Stimulated activated CD8-positive, alpha-beta memory T cell treated with anti-CD3 and anti-CD28 coated beads, Interleukin-15, amount 100 ng/mL, for 48 hours (primary cell): ENCODE results near the gene KLHL13.
"Not testable (repeated sequence)": the region's sequence is repeated elsewhere in the genome, so short reads cannot be mapped to it uniquely, and the experiment has no call there.

ENCODE experiments used
- DNase-seq, 2 donors: peaks; one replicate each; pipeline ENCODE4 v3.0.0-alpha.2; 2020; ENCODE audit warnings: low read depth in 2 of 2

Gene KLHL13, protein sequence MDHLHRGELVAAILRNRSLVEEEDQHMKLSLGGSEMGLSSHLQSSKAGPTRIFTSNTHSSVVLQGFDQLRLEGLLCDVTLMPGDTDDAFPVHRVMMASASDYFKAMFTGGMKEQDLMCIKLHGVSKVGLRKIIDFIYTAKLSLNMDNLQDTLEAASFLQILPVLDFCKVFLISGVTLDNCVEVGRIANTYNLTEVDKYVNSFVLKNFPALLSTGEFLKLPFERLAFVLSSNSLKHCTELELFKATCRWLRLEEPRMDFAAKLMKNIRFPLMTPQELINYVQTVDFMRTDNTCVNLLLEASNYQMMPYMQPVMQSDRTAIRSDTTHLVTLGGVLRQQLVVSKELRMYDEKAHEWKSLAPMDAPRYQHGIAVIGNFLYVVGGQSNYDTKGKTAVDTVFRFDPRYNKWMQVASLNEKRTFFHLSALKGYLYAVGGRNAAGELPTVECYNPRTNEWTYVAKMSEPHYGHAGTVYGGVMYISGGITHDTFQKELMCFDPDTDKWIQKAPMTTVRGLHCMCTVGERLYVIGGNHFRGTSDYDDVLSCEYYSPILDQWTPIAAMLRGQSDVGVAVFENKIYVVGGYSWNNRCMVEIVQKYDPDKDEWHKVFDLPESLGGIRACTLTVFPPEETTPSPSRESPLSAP

DNA sequence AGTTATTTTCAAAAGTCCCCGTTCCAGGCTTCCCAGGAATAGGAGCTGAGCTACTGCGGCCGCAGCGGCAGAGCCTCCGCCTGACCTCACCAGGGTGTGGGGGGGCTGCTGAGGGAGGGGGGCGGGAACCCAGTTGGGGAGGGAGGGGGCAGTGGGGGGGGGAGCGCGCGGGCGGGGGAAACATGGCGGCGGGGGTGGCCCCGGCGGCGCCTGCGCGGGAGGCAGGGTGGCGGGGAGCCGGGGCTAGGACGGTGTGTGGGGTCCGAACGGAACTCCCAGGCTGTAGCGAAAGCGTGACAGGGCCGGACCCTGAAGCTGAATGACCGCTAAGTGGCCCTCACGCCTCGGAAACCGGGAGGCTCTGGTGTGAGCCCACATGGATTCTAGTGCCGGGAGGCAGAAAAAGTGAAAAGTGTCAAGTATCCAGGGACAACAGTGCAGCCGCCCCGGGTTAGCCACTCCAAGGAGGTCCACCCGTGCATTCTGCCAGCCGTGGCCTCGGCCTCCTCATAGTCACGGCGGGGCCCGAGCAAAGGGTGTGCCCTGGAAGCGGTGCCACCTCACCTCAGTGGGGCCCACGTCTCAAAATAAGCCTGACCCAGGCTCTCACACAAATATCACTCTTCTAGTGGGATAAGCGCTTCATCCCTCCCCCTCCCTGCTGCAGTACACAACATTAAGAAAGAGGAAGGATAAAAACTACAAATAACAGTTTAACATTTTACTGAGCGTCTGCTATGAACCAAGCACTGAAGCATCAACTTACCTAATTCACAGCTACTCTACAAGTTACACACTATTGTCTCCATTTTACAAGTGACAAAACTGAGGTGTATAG is at the start of gene KLHL13:
Gene KLHL13, minus strand, starts transcription at position 98 of the 838 bp plus-strand sequence. CDS start 88,337 bp downstream, outside the sequence.
- no peak for DNase-seq

- no peak for DNase-seq
These were observed 47.5 kb upstream of the KLHL13 start for GRCh38 chrX:118164138-118164537.

GRCh38 chrX:118156953-118157608 is 40.5 kb upstream of the KLHL13 start:
- no peak for DNase-seq

DNA sequence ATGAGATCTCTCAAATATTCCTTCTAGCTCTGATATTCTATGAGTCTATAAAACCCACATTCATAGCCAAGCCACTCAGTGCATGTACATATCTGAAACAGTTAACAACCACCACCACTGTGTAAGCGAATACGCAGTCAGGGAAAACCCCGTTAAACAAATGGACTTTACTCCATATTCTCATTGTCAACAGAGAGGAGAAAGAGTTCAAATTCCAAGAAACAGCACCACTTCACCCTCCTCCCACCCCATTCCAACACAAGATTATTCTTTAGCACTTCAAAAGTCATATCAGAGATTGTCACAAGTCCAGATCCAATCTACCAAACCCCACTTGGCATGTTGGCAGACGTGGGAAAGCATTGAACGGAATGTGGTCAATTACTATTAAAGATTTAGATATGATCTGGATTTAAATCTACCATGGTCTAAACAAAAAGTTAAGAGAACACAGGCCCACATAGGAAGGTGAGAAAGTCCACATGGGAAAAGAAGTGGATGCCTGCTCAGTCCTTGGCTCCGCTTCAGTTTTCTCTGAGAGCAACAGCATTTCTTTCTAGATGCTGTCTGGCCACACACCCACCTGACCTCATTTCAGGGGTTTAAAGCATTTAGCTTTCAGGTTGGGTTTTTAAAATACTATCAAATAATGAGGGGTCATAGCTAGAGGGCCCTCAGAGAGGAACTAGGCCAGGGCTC is 39.8 kb upstream of the KLHL13 start:
- DNase-seq = no peak

DNA sequence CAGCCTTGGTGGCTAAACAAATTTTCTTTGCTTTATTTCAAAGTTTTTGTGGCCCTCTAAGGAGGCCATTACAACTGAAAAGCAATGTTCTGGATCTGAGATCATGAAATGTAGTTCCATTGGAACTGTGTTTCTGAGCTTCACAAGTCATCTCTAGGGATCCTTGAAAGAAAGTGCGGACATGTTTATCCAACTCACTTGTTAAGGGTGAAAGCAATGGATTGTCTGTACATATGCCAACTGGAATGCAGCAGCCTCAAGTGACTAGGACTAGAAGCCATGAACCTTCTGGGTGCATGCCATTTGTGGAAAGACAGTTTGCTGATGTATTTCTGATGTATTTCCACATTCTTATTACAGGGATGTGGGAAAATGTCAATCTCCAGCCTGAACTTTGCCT is 36.7 kb upstream of the KLHL13 start:
- no peak for DNase-seq

DNA sequence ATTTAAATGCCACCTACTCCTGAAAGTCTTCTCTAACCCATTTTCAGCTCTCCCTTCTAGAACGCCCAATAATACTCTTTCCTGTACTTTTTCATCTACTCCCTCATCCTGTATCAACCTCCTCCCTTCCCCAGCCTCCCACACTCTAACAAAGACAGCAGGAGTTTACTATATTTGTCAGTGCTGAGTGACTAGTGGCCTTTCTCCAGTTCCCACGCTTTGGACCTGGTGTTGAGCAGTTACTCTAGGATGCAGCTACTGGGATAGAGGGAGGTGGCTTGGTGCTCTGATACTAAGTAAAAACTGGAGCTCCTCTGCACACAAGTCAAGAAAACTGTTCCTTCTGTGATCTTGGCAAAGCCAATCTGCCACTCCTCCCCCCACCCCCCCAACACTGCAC is 36.1 kb upstream of the KLHL13 start:
- DNase-seq = no peak

DNA sequence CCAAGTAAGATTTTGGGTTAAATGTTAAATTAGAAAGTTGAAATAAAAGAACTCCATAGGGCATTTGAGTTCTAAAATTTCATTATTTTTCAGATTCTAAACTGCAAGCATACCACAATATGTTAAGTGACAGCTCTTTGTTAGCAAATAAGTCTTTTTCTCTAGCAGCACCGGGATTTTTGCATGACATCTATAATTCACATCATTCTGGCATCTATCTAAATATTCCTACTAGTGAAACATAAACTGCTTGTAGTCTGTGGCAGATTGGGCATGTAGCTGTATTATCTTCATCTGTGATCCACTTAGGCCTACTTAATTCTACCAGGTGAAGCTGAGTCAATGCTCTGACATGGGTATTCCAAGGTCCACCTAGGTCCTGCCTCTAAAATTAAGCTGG is 32.1 kb upstream of the KLHL13 start:
- no peak for DNase-seq

DNA sequence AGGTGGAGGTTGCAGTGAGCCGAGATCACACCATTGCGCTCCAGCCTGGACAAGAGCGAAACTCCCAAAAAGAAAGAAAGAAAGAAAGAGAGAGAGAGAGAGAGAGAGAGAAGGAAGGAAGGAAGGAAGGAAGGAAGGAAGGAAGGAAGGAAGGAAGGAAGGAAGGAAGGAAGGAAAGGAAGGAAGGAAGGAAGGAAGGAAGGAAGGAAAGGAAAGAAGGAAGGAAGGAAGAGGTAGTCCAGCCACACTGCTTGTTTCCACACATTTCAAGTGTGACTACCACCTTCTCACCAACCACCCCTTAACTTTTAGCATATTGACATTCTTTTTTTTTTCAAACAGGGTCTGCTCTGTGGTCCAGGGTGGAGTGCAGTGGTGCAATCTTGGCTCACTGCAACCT is 31.2 kb upstream of the KLHL13 start:
- DNase-seq = not testable (repeated sequence)

DNA sequence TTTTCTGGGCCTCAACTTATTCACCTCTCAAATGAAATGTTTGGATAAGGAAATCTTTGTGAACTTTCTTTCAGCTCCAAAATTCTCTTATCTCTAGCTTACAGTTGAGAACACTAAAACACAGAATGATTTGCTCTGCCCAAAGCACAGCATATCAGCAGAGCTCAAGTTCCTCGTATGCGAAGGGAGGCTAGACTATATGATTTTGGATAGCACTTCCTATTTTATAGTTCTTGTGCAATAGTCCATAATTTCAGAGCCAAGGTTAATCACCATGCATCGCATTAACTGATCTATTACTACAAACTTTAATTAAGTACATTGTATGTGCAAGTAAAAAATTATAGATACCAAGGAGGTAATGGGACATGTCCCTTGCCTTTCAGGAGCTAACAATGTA is 27.0 kb upstream of the KLHL13 start:
- DNase-seq = no peak

DNA sequence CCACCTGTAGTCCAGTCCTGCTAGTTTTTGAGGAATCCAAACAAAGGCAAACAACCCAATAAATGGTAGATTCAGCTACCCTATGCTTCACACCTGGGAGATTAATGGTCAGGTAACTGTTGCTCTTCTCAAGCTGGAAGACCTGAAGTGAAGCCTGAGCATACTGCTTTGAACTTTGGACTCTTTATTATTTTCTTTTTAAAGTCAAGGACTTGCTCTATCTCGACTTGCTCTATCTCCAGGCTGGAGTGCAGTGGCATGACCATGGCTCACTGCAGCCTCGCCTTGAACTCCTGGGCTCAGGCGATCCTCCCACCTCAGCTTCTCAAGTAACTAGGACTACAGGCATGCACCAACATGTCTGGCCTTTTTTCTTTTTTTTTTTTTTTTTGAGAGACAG is 14.7 kb upstream of the KLHL13 start:
- DNase-seq = no peak

DNA sequence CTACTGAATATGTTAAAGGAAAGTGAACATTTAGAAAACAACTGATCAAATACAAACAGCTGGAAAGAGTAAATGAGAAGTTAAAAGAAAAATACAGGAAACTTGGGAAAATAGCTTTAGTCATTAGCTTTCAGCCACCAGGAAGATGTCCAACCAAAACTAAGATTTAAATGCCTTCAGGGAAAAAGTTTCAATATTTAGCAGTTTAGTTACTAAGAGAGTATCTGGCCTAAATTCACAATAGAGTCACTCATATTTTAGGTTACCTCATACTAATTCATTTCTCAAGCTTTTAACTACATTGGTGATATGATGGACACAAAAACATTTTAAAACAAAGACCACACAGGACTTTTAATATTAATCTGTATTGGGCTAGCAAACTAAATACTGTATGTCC is 13.1 kb upstream of the KLHL13 start:
- no peak for DNase-seq

- DNase-seq = no peak
These were observed 12.1 kb upstream of the KLHL13 start for GRCh38 chrX:118128724-118129123.

GRCh38 chrX:118126286-118126685 is 9.7 kb upstream of the KLHL13 start:
- DNase-seq = no peak

DNA sequence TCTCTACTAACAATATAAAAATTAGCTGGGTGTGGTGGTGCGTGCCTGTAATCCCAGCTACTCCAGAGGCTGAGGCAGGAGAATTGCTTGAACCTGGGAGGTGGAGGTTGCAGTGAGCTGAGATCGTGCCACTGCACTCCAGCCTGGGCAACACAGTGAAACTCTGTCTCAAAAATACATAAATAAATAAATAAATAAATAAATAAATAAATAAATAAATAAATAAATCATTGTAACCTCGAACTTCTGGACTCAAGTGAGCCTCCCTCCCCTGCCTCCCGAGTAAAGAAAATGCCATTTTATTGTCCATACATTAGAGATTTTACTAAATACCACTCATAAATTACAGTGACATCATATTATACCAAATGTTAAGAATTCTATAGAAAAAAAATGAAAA is 7.6 kb upstream of the KLHL13 start:
- DNase-seq = not testable (repeated sequence)

DNA sequence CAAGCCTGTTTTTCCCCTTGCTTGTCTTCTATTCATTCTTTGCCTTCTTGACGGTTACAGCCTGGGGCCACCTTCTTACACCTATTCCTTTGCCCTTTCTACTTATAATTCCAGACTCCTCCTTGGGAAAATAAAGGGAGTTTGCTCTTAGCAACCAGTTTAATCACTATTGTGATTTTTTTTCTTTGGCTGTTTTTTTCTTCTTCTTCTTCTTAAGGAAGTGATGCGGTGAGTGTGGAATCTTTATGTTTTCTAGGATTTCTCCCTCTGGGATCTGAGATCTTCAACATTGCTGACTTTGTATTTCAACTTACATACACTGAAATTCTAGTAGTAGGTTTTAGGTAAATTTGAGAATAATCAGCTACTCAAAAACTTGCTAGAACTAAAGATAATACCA is 1.1 kb upstream of the KLHL13 start:
- DNase-seq = no peak

DNA sequence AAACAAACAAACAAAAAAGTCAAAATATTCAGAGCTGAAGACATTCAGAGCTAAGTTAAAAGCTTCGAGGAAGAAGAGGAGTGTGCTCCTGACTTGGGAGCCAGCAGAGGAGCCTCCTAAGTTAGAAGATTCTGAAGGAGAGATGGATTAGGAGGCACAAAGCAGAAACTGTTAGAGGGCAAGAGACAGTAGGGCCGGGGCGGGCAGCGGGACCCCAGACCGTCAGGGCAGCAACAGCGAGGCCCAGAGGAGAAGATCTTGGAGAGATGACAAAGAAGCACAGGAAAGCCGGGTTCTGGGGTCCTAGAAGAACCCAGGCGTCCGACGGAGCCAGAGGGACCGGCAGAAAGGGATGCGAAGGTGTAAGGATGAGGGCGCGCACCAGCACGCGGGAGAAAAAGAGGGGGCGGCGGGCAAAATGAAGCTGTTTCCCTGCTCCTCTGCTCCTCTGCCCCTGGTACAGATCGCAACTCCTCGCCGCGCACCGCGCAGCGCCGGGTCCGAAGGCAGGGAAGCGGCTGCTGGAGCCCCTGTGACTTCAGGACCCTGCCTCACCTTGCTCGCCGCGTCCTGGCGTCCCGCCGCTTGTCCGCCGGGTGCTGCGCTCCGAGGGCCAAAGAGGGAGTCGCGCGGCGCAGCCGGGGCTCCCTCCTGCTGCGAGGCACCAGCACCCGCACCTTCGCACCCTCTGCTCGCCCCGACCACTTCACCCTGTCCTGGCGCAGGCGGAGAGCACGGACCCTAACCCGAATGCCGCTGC is 477 bp downstream of the KLHL13 start:
- no peak for DNase-seq

DNA sequence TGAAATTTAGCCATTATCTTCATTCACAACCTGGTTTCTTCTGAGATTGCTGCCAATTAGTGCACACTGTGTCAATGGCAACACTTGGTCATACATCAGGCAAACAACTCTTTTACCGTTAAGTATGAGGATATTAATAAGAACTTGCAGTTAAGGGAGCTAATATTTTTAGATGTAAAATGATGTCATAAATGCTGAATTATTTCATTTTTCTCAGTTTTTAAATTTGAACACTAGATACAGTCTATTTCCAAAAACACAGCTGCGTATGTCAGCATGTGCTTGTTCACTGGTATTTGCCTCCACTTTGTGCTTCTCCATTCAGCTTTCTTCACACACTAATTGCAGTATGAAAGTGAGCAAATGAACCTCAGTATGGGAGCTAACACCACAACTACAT is 1.6 kb downstream of the KLHL13 start:
- DNase-seq = no peak

GRCh38 chrX:118109065-118109464 is 7.5 kb downstream of the KLHL13 start:
- DNase-seq = no peak

DNA sequence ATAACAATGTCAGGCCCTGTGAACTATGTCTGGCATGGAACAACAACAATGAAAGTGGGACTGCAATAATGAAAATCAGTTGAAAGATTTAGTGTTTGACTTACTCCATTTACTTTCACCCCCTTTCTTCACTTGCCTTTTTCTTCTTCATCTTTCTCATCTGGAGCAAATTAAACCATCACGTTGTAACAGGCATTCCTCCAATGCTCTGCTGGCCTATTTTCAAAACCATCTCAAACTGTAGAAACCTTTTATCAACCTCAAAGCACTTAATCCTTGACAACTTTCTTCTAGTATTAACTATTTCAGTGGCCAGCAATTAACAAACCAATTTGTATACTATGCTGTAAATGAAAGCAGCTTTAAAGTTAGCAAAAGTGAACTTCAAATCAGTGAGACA is 8.3 kb downstream of the KLHL13 start:
- DNase-seq = no peak

GRCh38 chrX:118100091-118100490 is 16.5 kb downstream of the KLHL13 start:
- DNase-seq = no peak

GRCh38 chrX:118088084-118088483 is 28.5 kb downstream of the KLHL13 start:
- no peak for DNase-seq
